ENCODE measurements around the gene ZNF91.

ZNF91 gene

DNA sequence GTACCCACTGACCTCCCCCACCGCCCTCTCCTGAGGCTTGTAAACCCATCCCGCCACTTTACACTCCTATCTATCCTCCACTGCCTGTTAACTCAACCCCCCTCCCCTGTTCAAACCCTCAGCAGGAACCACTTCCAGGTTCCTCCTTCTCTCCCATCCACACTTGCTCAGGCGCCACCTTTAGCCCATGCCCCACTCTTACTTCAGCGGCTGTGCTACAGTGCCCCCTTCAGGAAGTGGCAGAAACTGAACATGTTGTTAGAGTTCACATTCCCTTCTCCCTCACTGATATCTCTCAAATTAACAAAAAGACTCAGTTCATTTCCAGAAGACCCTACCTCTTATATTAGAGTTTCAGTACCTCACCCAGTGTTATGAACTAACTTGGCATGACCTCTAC is 49.4 kb downstream of the ZNF91 start:
- Histone ChIP-seq H2BK5ac (ENCODE audit: low read depth, low read length, poor library complexity, severe bottlenecking) (no peak overlapping the region), H3K14ac (ENCODE audit: low read length in 2 of 2) (no peak overlapping the region), H3K4me2 (ENCODE audit: low read length, poor library complexity, severe bottlenecking) (no peak overlapping the region), H4K91ac (ENCODE audit: low read length) (no peak overlapping the region), H3K4ac (ENCODE audit: low read depth in 1 of 2, low read length in 2 of 2) (no peak overlapping the region), H3K18ac (ENCODE audit: low read depth in 1 of 2, low read length in 2 of 2) (no peak overlapping the region), H3K9me3 (ENCODE audit: control insufficient read depth, low read length) (peaks cover 99% of the 10 kb centered on the region), H3K79me1 (replicated peaks; ENCODE audit: low read length, poor library complexity, severe bottlenecking) (peaks cover 44% of the 10 kb centered on the region), H3K4me1 (ENCODE audit: control insufficient read depth, insufficient read depth, low read depth, low read length) (no peaks in the 10 kb centered on the region), H3K4me3 (ENCODE audit: insufficient read depth in 1 of 2, low read depth in 1 of 2, low read length in 2 of 2) (peak overlapping the region in 1 of 2 experiments; percentile 64), H2AFZ (ENCODE audit: low read depth, low read length) (no peak overlapping the region), H2BK15ac (ENCODE audit: low read depth, poor library complexity, severe bottlenecking) (no peak overlapping the region), H3K27me3 (ENCODE audit: control insufficient read depth in 1 of 2, insufficient read depth in 1 of 2, low read length in 2 of 2) (no peaks in the 10 kb centered on the region), H2BK120ac (ENCODE audit: low read depth, low read length) (no peak overlapping the region), H3K23ac (ENCODE audit: low read length in 2 of 2) (no peak overlapping the region), H3K9ac (ENCODE audit: low read length) (no peak overlapping the region), H2AK5ac (ENCODE audit: low read length, severe bottlenecking) (no peak overlapping the region), H3K36me3 (ENCODE audit: control insufficient read depth in 1 of 2, insufficient read depth in 2 of 2, low read depth in 1 of 2, low read length in 2 of 2) (peaks cover 49 to 75% of the 10 kb centered on the region in 2 experiments), H3K27ac (ENCODE audit: low read length, poor library complexity, severe bottlenecking) (no peak overlapping the region), H2BK12ac (ENCODE audit: low read length in 2 of 2) (no peak overlapping the region), H4K8ac (ENCODE audit: low read length) (no peak overlapping the region)
- DNase-seq, result no peak
- WGBS, result 79% methylated on average over 4 of the region's 4 CpGs

DNA sequence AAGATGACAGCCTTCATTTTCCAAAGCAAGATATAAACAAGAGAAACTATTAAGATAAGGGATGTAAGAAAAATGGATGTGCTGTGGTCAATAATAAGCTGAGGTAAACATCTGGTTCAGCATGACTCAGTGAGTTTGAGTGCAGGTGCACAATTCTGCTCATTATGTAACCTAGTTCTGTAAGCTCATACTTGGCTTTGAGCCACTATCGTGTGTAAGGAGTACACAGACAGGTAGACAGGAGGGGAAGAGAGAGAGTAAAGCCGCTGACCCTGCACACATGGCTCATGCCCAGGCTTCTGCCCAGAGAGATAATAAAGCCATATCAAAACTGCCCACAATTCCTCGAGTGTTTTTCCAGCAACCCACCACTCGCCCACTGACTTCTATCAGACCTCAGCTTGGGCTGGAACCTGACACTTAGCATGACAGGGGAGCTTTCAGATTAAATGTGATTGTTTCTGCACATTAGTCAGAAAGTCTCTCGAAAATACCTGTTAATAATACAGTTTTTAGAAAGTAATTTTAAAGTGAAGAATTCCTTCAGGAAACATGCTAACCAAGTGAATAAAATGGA is 51.7 kb downstream of the ZNF91 start:
- Histone ChIP-seq H3K4me3 (ENCODE audit: insufficient read depth in 1 of 2, low read depth in 1 of 2, low read length in 2 of 2) (peak overlapping the region in 1 of 2 experiments; percentile 64), H3K79me1 (replicated peaks; ENCODE audit: low read length, poor library complexity, severe bottlenecking) (peaks cover 32% of the 10 kb centered on the region), H3K4me2 (ENCODE audit: low read length, poor library complexity, severe bottlenecking) (no peak overlapping the region), H4K8ac (ENCODE audit: low read length) (no peak overlapping the region), H3K14ac (ENCODE audit: low read length in 2 of 2) (no peak overlapping the region), H3K23ac (ENCODE audit: low read length in 2 of 2) (no peak overlapping the region), H2AK5ac (ENCODE audit: low read length, severe bottlenecking) (no peak overlapping the region), H2BK120ac (ENCODE audit: low read depth, low read length) (no peak overlapping the region), H3K9me3 (ENCODE audit: control insufficient read depth, low read length) (peaks cover 96% of the 10 kb centered on the region), H3K18ac (ENCODE audit: low read depth in 1 of 2, low read length in 2 of 2) (no peak overlapping the region), H3K4me1 (ENCODE audit: control insufficient read depth, insufficient read depth, low read depth, low read length) (no peaks in the 10 kb centered on the region), H3K9ac (ENCODE audit: low read length) (no peak overlapping the region), H2BK12ac (ENCODE audit: low read length in 2 of 2) (no peak overlapping the region), H3K27ac (ENCODE audit: low read length, poor library complexity, severe bottlenecking) (no peak overlapping the region), H4K91ac (ENCODE audit: low read length) (no peak overlapping the region), H3K36me3 (ENCODE audit: control insufficient read depth in 1 of 2, insufficient read depth in 2 of 2, low read depth in 1 of 2, low read length in 2 of 2) (peaks cover 46 to 69% of the 10 kb centered on the region in 2 experiments), H2BK5ac (ENCODE audit: low read depth, low read length, poor library complexity, severe bottlenecking) (no peak overlapping the region), H3K4ac (ENCODE audit: low read depth in 1 of 2, low read length in 2 of 2) (no peak overlapping the region), H2AFZ (ENCODE audit: low read depth, low read length) (no peak overlapping the region), H2BK15ac (ENCODE audit: low read depth, poor library complexity, severe bottlenecking) (no peak overlapping the region), H3K27me3 (ENCODE audit: control insufficient read depth in 1 of 2, insufficient read depth in 1 of 2, low read length in 2 of 2) (no peaks in the 10 kb centered on the region)
- no peak for DNase-seq
- 100% methylated on average over 3 of the region's 5 CpGs for WGBS

DNA sequence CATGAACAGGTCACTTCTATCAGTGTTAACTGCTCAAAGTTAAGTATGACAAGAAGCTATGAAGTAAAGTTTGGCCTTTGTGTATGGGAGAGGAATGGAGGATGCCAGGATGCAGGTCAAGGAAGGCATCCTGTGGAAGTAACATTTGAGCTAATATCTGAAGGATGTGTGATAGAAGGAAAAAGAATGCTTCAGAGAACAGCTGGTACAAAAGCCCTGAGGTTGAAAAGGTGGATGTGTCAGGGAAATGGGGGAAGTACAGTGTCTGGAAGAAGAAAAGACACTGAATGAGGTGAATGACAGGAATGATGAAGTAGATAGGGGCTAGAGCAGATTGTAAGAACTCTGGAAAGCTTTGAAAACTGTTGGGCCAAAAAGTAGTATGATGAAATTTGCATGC is 67.1 kb downstream of the ZNF91 start:
- Histone ChIP-seq H3K4ac (ENCODE audit: low read depth in 1 of 2, low read length in 2 of 2) (no peak overlapping the region), H3K9ac (ENCODE audit: low read length) (no peak overlapping the region), H4K91ac (ENCODE audit: low read length) (no peak overlapping the region), H3K36me3 (ENCODE audit: control insufficient read depth in 1 of 2, insufficient read depth in 2 of 2, low read depth in 1 of 2, low read length in 2 of 2) (peaks cover 16 to 36% of the 10 kb centered on the region in 2 experiments), H2BK120ac (ENCODE audit: low read depth, low read length) (no peak overlapping the region), H2AK5ac (ENCODE audit: low read length, severe bottlenecking) (no peak overlapping the region), H4K8ac (ENCODE audit: low read length) (no peak overlapping the region), H3K4me3 (ENCODE audit: insufficient read depth in 1 of 2, low read depth in 1 of 2, low read length in 2 of 2) (peak overlapping the region in 1 of 2 experiments; percentile 53), H2BK5ac (ENCODE audit: low read depth, low read length, poor library complexity, severe bottlenecking) (no peak overlapping the region), H3K27ac (ENCODE audit: low read length, poor library complexity, severe bottlenecking) (no peak overlapping the region), H2BK12ac (ENCODE audit: low read length in 2 of 2) (no peak overlapping the region), H3K4me2 (ENCODE audit: low read length, poor library complexity, severe bottlenecking) (no peak overlapping the region), H3K9me3 (ENCODE audit: control insufficient read depth, low read length) (peaks cover 100% of the 10 kb centered on the region), H3K18ac (ENCODE audit: low read depth in 1 of 2, low read length in 2 of 2) (no peak overlapping the region), H3K4me1 (ENCODE audit: control insufficient read depth, insufficient read depth, low read depth, low read length) (no peaks in the 10 kb centered on the region), H2AFZ (ENCODE audit: low read depth, low read length) (no peak overlapping the region), H3K79me1 (replicated peaks; ENCODE audit: low read length, poor library complexity, severe bottlenecking) (peaks cover 6% of the 10 kb centered on the region), H2BK15ac (ENCODE audit: low read depth, poor library complexity, severe bottlenecking) (no peak overlapping the region), H3K23ac (ENCODE audit: low read length in 2 of 2) (no peak overlapping the region), H3K27me3 (ENCODE audit: control insufficient read depth in 1 of 2, insufficient read depth in 1 of 2, low read length in 2 of 2) (no peaks in the 10 kb centered on the region), H3K14ac (ENCODE audit: low read length in 2 of 2) (no peak overlapping the region)
- DNase-seq, result no peak

DNA sequence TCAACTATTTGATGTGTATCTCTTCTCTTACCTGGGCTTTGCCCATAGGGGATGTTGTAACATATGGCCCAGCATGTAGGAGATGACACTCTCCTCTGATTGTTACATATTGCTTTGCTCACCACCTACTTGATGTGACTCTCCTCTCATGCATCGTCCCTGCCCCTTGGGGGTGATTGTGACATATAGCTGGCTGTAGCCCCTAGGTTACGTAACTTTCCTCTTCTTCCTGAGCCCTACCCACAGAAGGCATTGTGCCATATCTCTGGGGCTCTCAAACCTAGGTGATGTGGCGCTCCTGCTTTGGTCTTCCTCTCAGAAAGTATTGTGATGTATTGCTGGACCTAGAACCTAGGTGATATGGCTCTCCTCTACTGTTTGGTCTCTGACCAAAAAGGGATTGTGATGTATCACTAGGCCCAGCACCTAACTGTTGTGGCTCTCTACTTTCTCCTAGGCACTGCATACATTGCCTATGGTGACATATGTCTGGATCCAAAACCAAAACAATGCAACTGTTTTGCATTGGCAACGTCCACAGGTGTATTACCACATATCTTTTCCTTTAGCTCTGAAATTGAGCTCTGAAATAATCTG is 73.2 kb downstream of the ZNF91 start:
- Histone ChIP-seq H2AFZ (ENCODE audit: low read depth, low read length) (no peak overlapping the region), H3K27ac (ENCODE audit: low read length, poor library complexity, severe bottlenecking) (no peak overlapping the region), H3K4me3 (ENCODE audit: insufficient read depth in 1 of 2, low read depth in 1 of 2, low read length in 2 of 2) (no peak overlapping the region), H3K4ac (ENCODE audit: low read depth in 1 of 2, low read length in 2 of 2) (no peak overlapping the region), H2AK5ac (ENCODE audit: low read length, severe bottlenecking) (no peak overlapping the region), H3K23ac (ENCODE audit: low read length in 2 of 2) (no peak overlapping the region), H3K79me1 (replicated peaks; ENCODE audit: low read length, poor library complexity, severe bottlenecking) (no peaks in the 10 kb centered on the region), H2BK5ac (ENCODE audit: low read depth, low read length, poor library complexity, severe bottlenecking) (no peak overlapping the region), H3K9me3 (ENCODE audit: control insufficient read depth, low read length) (peaks cover 48% of the 10 kb centered on the region), H3K36me3 (ENCODE audit: control insufficient read depth in 1 of 2, insufficient read depth in 2 of 2, low read depth in 1 of 2, low read length in 2 of 2) (peaks cover 0 to 3% of the 10 kb centered on the region in 2 experiments), H2BK12ac (ENCODE audit: low read length in 2 of 2) (no peak overlapping the region), H4K8ac (ENCODE audit: low read length) (no peak overlapping the region), H3K4me2 (ENCODE audit: low read length, poor library complexity, severe bottlenecking) (no peak overlapping the region), H3K27me3 (ENCODE audit: control insufficient read depth in 1 of 2, insufficient read depth in 1 of 2, low read length in 2 of 2) (no peaks in the 10 kb centered on the region), H3K18ac (ENCODE audit: low read depth in 1 of 2, low read length in 2 of 2) (no peak overlapping the region), H4K91ac (ENCODE audit: low read length) (no peak overlapping the region), H3K4me1 (ENCODE audit: control insufficient read depth, insufficient read depth, low read depth, low read length) (no peaks in the 10 kb centered on the region), H3K14ac (ENCODE audit: low read length in 2 of 2) (no peak overlapping the region), H2BK120ac (ENCODE audit: low read depth, low read length) (no peak overlapping the region), H2BK15ac (ENCODE audit: low read depth, poor library complexity, severe bottlenecking) (no peak overlapping the region), H3K9ac (ENCODE audit: low read length) (no peak overlapping the region)
- 79% methylated on average over 2 of the region's 4 CpGs for WGBS
- DNase-seq, result no peak

Measured in mesenchymal stem cell (in vitro differentiated cells and primary cell).